GM19240 (cell line): ENCODE results near the gene RHBDD3.

Experiments used
- DNase-seq: peaks from one replicate; pipeline ENCODE4 v3.0.0; 2011; ENCODE audit warnings: low spot score; ENCODE audit not compliant: insufficient read length

Gene RHBDD3

GRCh38 chr22:29218758-29219408 lies 48.9 kb downstream of the RHBDD3 start:
- no peak for DNase-seq

- DNase-seq: no peak
These were observed 49.7 kb downstream of the RHBDD3 start for GRCh38 chr22:29217827-29218757.

- DNase-seq: no peak
These were observed 50.7 kb downstream of the RHBDD3 start for GRCh38 chr22:29216873-29217666.

- no peak for DNase-seq
These were observed 51.5 kb downstream of the RHBDD3 start for GRCh38 chr22:29216011-29216872.

- DNase-seq: no peak
These were observed 52.5 kb downstream of the RHBDD3 start for GRCh38 chr22:29215012-29215860.

GRCh38 chr22:29214232-29214631 lies 53.5 kb downstream of the RHBDD3 start:
- DNase-seq: no peak

- no peak for DNase-seq
These were observed 54.3 kb downstream of the RHBDD3 start for GRCh38 chr22:29213493-29213892.

GRCh38 chr22:29212743-29213142 lies 55.0 kb downstream of the RHBDD3 start:
- DNase-seq: no peak

- DNase-seq: no peak
These were observed 56.3 kb downstream of the RHBDD3 start for GRCh38 chr22:29211466-29211865.

- no peak for DNase-seq
These were observed 56.7 kb downstream of the RHBDD3 start for GRCh38 chr22:29211066-29211465.
